ENCODE measurements around the gene APEH.

Gene APEH

DNA sequence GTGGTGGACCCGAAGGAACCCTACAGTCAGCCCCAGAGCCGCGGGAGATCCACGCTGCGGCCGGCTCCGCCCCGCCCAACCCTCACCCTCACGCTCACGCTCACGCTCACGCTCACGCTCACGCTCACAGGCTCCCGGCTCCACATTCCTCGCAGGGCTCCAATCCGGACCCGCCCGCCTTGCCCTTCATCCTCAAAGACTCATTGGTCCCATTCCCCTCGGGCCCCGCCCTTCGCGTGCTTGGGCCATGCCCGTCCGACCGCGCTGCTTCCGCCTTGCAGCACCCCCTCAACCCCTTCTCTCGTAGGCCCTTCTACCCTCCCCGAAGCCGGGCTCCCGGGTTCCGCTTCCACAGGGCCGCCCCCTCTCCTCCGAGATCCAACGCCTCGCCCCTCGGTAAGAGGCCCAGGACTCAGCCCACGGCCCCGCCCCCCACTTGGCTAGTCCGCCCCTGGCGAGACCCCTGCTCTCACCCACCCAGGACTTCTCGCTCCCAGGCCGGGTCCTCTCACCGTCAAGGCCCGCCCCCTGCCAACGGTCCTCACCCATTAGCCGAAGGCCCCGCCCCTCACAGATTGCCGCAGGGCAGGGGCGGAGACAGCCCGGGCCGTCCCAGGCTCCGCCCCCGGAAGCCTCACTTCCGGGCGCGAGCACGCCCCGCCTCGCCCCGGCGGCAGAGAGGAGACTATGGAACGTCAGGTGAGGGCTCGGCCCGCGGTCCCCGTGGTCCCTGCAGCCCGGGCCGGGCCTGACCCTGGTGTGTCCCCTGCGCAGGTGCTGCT lies at the start of gene APEH:
Gene APEH (plus strand): TSS at position 637 of the 782 bp plus-strand sequence. CDS start 51 bp downstream, at position 688.
- peak within 1 kb of the TSS; percentile 99 for H3K4me2 ChIP-seq
- H4K20me1 ChIP-seq = peaks cover 48% of the 10 kb centered on the region; the same call in 1 of the 2 replicates
- TF ChIP-seq Cebpa-rat (IDR thresholded peaks at IDR 0.05) = no peak
- peaks cover 56% of the 10 kb centered on the region for H3K4me1 ChIP-seq
- H3K27me3 ChIP-seq = no peaks in the 10 kb centered on the region
- peak within 1 kb of the TSS; percentile 95 for H3K27ac ChIP-seq
- H3K9ac ChIP-seq = peak within 1 kb of the TSS; percentile 89
- H3K36me3 ChIP-seq = peaks cover 36% of the 10 kb centered on the region
- peak within 1 kb of the TSS; percentile 94 for H3K4me3 ChIP-seq
- no peaks in the 10 kb centered on the region for H3K9me3 ChIP-seq

DNA sequence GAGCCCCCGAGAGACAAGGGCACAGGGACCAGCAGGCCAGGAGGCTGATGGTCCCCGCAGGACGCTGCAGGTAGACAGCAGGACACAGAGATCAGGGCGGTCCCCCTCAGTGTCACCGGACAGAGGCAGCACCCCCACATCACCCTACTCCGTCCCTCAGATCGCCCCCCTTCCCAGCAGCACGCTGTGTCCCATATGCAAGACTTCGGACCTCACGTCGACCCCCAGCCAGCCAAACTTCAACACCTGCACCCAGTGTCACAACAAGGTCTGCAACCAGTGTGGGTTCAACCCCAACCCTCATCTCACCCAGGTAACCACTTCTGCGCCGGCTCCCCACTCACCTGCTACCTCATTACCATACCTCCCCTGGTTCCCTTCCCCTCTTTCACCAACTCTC lies 49.1 kb upstream of the APEH start:
- no peak for TF ChIP-seq Cebpa-rat (IDR thresholded peaks at IDR 0.05)
- no peaks in the 10 kb centered on the region for H4K20me1 ChIP-seq
- H3K4me3 ChIP-seq = no peak overlapping the region
- no peaks in the 10 kb centered on the region for H3K36me3 ChIP-seq
- H3K27me3 ChIP-seq = no peaks in the 10 kb centered on the region
- no peak overlapping the region for H3K4me2 ChIP-seq
- no peak overlapping the region for H3K27ac ChIP-seq
- H3K9me3 ChIP-seq = no peaks in the 10 kb centered on the region
- no peaks in the 10 kb centered on the region for H3K4me1 ChIP-seq
- no peak overlapping the region for H3K9ac ChIP-seq

DNA sequence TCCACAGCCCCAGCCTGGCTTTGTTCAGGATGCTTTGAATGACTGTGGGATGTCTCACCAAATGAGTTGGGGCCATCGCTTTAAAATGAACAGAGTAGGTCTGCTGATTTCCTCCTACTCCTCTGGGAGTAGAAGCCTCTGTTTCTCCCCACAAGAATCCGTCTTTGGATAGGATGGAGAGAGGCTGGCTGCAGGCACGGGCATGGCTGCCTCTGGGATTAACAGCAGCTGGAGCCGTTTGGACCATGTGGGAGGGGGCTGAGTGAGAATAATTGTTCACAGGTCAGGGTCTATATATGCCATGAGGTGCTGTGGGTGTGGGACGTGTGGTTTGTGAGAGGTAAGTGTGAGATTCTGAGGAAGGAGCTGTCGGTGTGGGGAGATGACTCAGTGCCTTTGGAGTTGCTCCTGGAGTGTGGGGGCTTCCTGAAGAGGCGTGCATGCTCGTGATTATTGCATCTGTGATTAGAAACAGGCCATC lies 48.0 kb upstream of the APEH start:
- Histone ChIP-seq H3K27me3 (no peaks in the 10 kb centered on the region), H3K4me1 (no peaks in the 10 kb centered on the region), H3K9me3 (0 out of 2 replicates have a peak, but pooled peaks cover under 1% of the 10 kb centered on the region), H3K4me3 (no peak overlapping the region), H4K20me1 (no peaks in the 10 kb centered on the region), H3K27ac (no peak overlapping the region), H3K36me3 (no peaks in the 10 kb centered on the region), H3K4me2 (no peak overlapping the region), H3K9ac (no peak overlapping the region)
- no peak for TF ChIP-seq Cebpa-rat (IDR thresholded peaks at IDR 0.05)

DNA sequence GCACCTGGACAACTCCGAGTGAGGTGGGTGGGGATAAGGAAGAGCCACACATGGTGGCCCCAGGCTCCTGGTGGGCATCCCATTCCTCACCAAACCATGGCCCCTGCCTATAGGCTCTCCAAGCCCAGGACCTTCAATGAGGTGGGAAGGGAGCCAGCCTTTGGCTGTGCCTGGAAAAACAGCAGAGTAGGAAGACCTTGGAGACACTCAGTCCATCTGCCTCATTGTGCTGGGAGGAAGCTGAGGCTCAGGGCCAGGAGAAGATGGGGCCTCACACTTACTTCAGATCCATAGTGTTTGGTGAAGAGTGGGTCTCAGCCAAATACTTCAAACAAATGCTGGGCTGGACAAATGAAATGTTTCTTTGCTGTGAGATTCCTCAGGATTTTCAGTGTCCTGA lies 47.4 kb upstream of the APEH start:
- no peak overlapping the region for H3K4me3 ChIP-seq
- H3K36me3 ChIP-seq = no peaks in the 10 kb centered on the region
- no peak overlapping the region for H3K27ac ChIP-seq
- no peaks in the 10 kb centered on the region for H3K4me1 ChIP-seq
- H4K20me1 ChIP-seq = no peaks in the 10 kb centered on the region
- no peak for TF ChIP-seq Cebpa-rat (IDR thresholded peaks at IDR 0.05)
- H3K9ac ChIP-seq = no peak overlapping the region
- H3K27me3 ChIP-seq = no peaks in the 10 kb centered on the region
- no peak overlapping the region for H3K4me2 ChIP-seq
- peaks cover 7% of the 10 kb centered on the region for H3K9me3 ChIP-seq

DNA sequence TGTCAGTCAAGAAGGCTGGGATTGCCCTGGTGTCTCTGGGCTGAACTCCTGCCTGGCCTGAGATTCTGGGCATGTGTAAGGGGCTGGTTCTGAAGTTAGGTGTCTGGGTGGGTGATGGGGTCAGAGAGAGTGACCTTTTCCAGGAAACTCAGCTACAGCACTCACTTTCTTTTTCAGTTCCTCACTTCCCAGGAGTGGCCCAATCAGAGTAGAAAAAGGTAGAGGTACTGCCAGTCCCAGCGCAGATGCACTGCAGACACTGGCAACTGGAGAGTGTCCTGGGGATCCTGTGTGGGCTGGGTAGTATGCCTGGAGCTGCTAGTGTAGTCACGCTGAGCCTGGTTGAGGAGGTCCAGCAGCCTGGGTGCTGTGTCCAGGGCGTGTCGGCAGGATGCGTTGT lies 46.5 kb upstream of the APEH start:
- no peaks in the 10 kb centered on the region for H3K4me1 ChIP-seq
- H3K36me3 ChIP-seq = no peaks in the 10 kb centered on the region
- no peak overlapping the region for H3K4me2 ChIP-seq
- H3K27me3 ChIP-seq = no peaks in the 10 kb centered on the region
- H3K27ac ChIP-seq = no peak overlapping the region
- H3K9me3 ChIP-seq = peaks cover 13% of the 10 kb centered on the region
- no peaks in the 10 kb centered on the region for H4K20me1 ChIP-seq
- no peak for TF ChIP-seq Cebpa-rat (IDR thresholded peaks at IDR 0.05)
- no peak overlapping the region for H3K4me3 ChIP-seq
- H3K9ac ChIP-seq = no peak overlapping the region

DNA sequence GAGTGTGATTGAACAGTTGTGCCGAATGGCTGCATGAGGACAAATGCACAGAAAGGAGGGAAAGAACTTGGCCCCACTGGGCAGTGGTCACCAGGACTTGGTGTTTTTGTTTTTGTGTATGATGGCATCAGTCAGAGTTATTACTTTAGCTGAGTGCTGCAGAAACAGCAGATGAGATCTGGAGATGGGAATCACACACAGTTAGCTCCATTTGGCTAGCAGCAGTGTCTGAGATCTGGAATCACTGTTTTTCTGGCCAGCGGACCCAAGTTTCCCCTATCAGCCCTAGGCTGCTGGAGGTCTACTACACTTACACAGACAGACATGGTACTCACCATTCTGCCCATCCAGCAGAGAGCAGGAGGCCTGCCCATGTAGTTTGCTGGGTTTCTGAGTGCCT lies 45.9 kb upstream of the APEH start:
- H3K27me3 ChIP-seq = no peaks in the 10 kb centered on the region

DNA sequence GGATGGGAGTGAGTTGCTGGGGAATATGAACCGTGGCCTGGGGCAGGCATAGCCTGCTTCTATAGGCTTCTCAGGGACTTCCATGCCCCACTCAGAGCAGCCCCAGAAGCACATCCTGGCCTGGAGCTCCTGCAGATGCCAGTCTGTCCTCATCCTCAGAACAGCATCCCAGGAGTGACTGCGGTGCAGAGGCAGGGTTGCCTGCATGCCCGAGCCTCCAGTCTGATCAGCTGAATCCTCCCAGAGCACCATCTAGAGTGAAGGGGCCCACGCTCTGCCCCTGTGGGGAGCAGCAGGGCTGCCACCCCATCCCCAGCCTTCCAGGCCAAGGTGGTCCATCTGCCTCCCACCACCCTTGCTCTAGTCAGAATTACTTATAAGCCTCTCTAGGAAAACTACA lies 44.7 kb upstream of the APEH start:
- no peak overlapping the region for H3K9ac ChIP-seq
- TF ChIP-seq Cebpa-rat (IDR thresholded peaks at IDR 0.05) = no peak
- H3K4me2 ChIP-seq = no peak overlapping the region
- H3K4me3 ChIP-seq = no peak overlapping the region
- no peaks in the 10 kb centered on the region for H3K4me1 ChIP-seq
- H3K27ac ChIP-seq = no peak overlapping the region
- peaks cover 14% of the 10 kb centered on the region for H3K9me3 ChIP-seq
- no peaks in the 10 kb centered on the region for H3K36me3 ChIP-seq
- no peaks in the 10 kb centered on the region for H4K20me1 ChIP-seq
- no peaks in the 10 kb centered on the region for H3K27me3 ChIP-seq

More for the DNA sequence above, 45.9 kb upstream of the APEH start:
- Histone ChIP-seq H3K27ac (no peak overlapping the region), H3K9me3 (peaks cover 14% of the 10 kb centered on the region), H3K9ac (no peak overlapping the region), H3K4me3 (no peak overlapping the region), H4K20me1 (no peaks in the 10 kb centered on the region), H3K4me1 (no peaks in the 10 kb centered on the region), H3K4me2 (no peak overlapping the region), H3K36me3 (no peaks in the 10 kb centered on the region)
- no peak for TF ChIP-seq Cebpa-rat (IDR thresholded peaks at IDR 0.05)

DNA sequence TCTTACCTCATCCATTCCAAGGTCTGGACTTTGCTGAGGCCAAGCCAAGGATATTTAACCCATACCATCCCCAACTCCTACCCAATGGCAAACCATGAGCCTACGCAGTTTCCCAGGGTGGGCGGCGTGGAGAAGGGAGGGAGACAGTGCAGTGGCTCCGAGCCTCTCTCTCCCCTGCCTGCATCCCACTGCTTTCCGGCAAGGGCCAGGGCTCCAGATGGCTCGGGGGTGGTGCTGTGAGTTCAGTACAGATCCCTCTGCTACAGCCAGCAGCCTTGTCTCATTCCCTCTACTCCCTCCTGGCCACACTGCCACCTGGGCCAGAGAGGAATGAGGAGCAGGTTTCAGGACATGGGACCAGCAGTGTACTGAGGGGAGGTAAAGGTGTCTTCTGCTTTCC lies 44.3 kb upstream of the APEH start:
- Histone ChIP-seq H3K9ac (no peak overlapping the region), H3K9me3 (peaks cover 14% of the 10 kb centered on the region), H3K36me3 (no peaks in the 10 kb centered on the region), H3K27me3 (no peaks in the 10 kb centered on the region), H4K20me1 (no peaks in the 10 kb centered on the region), H3K27ac (no peak overlapping the region), H3K4me1 (no peaks in the 10 kb centered on the region), H3K4me2 (no peak overlapping the region), H3K4me3 (no peak overlapping the region)
- no peak for TF ChIP-seq Cebpa-rat (IDR thresholded peaks at IDR 0.05)

DNA sequence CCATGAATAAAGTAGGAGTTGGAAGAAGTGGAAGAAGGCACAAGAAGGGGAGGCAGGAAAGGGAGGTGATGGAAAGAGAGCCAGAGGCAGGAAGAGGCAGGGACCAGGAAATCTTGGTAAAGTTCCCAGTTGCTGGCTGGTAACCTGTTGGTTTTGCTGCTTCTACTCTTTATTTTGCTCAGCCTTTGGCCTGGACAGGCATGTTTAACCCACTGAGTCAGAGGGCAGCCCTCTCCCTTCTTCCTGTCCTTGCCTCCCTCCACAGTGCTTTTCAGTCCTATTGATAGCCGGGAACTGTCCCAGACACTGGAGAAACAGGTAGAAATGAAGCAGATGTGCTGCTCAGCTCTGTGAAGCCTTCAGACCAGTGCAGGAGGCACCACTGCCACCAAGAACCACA lies 43.4 kb upstream of the APEH start:
- no peak for TF ChIP-seq Cebpa-rat (IDR thresholded peaks at IDR 0.05)
- Histone ChIP-seq H3K4me1 (no peaks in the 10 kb centered on the region), H3K36me3 (no peaks in the 10 kb centered on the region), H3K4me3 (no peak overlapping the region), H3K27ac (no peak overlapping the region), H3K4me2 (no peak overlapping the region), H3K27me3 (no peaks in the 10 kb centered on the region), H4K20me1 (no peaks in the 10 kb centered on the region), H3K9ac (no peak overlapping the region), H3K9me3 (peaks cover 14% of the 10 kb centered on the region)

DNA sequence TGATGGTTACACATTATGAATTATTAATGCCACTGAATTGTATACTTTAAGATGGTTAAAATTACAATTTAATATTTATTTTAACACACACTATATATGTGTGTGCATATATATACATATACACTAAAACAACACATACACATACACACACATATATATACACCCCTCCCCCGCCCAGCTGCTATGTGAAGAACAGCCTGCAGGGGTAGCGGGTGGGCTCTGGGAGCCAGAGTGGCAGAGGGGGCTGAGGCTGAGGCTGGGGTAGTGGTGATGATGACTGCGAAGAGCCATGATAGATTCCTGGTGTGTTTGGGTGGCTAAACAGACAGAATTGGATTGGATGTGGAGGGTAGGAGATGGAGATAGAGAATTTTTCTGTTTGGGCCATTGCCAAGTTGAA lies 39.4 kb upstream of the APEH start:
- TF ChIP-seq Cebpa-rat (IDR thresholded peaks at IDR 0.05) = no peak
- H3K4me2 ChIP-seq = no peak overlapping the region
- H4K20me1 ChIP-seq = no peaks in the 10 kb centered on the region
- no peaks in the 10 kb centered on the region for H3K27me3 ChIP-seq
- H3K9ac ChIP-seq = no peak overlapping the region
- peaks cover 14% of the 10 kb centered on the region for H3K9me3 ChIP-seq
- H3K27ac ChIP-seq = no peak overlapping the region
- H3K4me1 ChIP-seq = peaks cover 8% of the 10 kb centered on the region
- no peak overlapping the region for H3K4me3 ChIP-seq
- H3K36me3 ChIP-seq = no peaks in the 10 kb centered on the region

Measured in BLaER1 (cell line).